Measurements from ENCODE around the gene SVOP.
"Not testable (repeated sequence)": the region's sequence is repeated elsewhere in the genome, so short reads cannot be mapped to it uniquely, and the experiment has no call there.

Gene SVOP

DNA sequence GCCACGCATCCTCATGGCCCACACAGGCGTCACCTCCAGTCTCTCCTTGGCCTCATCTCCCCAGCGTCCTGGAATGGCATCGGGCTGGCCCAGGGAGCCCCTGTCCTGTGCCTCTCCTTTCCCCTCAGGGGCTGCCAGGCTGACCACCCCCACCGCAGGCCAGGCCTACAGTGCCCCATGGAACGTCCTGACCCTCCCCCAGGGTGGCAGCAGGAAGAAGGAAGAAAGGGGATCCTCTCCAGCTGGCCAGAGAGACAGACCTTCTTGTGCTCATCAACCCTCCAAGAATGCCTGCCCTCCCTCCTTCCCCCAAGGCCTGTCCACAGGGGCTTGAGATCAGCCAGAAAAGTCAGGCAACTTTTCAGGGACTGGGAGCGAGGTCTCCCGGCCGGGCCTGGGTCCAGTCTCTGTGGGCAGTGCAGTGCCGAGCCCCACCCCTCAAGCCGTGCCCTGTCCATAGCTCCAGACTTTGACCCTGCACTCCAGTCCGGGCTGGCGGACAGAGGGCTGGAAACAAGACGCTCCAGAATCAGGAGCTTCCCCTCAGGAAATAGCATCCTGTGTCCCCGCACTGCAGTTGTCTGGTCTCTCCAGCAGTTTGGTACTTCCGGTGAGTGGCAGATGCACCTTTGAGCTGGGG is 141.1 kb downstream of the SVOP start, which contains the start of gene DAO:
Gene DAO, plus strand, starts transcription at position 478 of the 640 bp plus-strand sequence. CDS start 4,915 bp downstream, outside the sequence.
- DNase-seq, result no peak

DNA sequence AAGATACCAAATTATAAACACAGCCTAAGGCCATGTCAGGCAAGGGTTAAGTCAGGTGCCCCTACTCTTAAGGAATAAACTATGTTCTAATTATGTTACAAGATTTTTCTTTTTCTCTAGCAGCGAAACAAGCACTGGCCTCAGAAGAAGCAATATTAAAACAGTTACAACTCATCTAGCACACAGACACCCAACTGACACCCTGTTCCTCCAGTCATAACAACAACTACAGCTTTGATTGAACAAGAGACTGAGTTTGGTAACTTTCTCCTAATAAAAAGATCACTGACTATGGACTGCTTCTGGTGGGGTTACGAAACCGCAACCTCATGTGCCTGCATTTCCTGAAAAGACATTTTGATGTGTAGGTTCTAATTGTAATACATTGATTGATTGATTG is 144.3 kb downstream of the SVOP start:
- no peak for DNase-seq

DNA sequence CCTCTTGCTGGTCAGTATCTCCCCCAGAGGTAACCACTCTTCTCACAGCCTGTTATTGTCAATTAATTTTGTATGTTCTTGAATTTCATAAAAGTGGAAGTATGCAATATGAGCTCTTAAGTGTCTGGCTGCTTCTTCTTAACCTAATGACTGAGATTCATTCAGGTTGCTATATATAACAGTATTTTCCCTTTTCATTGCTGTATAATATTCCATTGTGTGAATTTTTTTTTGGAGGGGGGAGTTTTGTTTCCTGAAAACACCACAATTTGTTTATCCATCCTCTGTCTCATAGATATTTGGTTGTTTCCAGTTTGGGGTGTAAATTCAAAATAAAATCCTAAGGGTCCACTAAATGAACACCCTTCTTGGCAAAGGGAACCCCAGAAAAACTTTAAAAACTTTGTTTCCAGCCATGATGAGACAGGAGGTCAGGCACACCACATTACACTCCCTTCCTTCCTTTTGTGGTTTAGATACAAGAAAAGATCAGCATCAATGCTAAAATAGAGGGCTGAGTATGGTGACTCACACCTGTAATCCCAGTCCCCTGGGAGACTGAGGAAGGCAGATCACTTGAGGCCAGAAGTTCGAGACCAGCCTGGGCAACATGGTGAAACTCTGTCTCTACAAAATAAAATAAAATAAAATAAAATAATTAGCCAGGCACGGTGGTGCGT is 145.0 kb downstream of the SVOP start:
- DNase-seq, result no peak

DNA sequence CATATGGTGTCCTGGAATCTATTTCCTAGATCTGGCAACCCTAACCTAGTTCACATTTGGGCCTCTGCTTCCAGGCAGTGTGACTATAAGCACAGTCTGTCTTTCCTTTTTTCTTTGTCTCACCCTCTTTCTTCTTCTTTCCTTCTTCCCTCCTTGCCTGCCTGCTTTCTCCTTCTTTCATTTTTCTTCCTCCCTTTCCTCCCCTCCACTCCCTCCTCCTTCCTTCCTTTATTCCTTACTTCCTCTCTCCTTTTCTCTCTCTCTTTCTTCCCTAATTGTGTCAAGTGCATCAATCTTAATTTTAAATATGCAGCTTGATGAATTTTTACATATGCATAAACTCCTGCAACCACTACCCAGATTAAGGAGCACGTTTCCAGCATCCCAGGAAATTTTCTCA is 145.6 kb downstream of the SVOP start:
- no peak for DNase-seq

DNA sequence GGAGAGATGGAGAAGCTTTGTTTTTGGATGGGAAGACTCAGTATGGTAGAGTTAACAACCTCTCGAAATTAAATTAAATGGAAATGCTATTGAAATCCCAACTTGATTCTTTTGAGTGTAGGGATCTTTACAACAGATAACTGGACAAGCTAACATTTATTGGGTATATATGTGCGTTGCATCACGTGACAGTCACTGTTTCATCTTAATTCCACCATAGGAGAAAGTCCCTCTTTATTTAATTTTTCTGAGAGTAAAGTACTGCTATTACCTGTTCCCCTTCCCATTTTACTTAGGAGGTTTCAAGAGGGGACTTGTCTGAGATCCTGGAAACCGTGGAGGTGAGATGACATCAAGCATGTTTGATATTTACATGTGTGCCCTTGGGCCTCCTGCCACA is 152.1 kb downstream of the SVOP start:
- no peak for DNase-seq

DNA sequence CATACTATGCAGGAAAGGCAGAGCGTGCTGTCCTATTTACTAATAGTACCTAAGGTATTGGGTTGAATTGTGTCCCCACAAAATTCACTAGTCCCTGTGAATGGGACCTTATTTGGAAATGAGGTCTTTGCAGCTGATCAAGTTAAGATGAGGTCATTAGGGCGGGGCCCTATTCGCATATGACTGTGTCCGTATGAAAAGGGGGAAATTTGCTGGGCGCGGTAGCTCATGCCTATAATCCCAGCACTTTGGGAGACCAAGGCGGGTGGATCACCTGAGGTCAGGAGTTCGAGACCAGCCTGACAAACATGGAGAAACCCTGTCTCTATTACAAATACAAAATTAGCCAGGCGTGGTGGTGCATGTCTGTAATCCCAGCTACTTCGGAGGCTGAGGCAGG is 154.8 kb downstream of the SVOP start:
- peak in 1 of 2 donors; percentile 34 for DNase-seq

DNA sequence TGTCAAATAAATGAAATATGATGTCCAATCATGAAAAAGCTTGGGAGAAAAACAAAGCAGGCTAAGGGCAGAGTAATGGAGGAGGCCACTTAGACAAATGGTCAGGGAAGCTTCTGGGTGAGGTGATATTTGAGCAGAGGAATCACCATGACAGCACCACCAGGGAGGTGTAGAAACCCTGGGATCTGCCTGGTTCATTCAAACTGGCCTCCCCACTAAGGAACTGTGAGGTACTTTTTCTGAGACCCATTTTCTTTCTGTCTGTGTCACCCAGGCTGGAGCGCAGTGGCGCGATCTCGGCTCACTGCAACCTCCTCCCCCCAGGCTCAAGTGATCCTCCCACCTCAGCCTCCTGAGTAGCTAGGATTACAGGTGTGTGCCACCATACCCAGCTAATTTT is 155.7 kb downstream of the SVOP start:
- DNase-seq, result no peak

DNA sequence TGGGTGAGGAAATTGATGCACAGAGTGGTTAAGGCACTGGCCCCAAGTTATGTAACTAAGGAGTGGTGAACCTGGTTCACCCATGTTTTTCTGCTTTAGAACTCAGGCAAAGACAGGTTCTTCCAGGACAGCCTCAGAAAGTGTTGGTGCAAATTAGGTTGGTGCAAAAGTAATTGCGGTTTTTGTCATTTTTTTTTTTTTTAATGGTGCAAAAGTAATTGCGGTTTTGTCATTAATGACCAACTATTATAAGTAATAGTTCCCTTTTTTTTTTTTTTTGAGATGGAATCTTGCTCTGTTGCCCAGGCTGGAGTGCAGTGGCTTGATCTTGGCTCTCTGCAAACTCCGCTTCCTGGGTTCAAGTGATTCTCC is 158.3 kb downstream of the SVOP start:
- DNase-seq, result no peak

DNA sequence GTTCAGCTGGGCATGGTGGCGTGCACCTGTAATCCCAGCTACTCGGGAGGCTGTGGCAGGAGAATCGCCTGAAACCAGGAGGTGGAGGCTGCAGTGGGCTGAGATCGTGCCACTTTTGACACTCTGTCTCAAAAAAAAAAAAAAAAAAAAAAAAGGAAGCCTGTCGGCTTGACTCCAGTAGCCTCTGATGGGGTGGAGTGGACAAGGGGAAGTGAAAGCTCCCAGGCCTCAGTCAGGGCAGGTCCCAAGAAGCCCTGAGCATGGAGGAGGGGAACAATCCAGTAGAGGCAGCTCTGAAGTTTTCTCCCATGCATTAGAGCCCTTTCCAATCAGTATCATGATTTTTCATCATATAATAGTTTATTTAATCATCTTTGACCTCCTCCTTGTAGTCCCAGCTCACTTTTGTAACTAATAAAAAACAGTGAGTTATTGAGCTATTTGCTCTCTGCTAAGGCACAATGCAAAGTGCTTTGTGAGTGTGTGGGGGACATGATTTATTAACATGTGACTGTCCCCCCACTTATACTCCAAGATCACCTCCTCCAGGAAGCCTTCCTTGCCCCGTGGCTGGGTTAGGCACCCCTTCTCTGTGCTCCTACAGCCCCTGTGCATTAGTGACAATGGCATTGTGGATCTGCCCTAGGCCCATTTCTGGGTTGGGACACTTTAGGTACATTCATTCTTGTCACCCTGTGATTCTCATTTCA is 158.8 kb downstream of the SVOP start:
- DNase-seq, result peak; percentile 21 to 65

DNA sequence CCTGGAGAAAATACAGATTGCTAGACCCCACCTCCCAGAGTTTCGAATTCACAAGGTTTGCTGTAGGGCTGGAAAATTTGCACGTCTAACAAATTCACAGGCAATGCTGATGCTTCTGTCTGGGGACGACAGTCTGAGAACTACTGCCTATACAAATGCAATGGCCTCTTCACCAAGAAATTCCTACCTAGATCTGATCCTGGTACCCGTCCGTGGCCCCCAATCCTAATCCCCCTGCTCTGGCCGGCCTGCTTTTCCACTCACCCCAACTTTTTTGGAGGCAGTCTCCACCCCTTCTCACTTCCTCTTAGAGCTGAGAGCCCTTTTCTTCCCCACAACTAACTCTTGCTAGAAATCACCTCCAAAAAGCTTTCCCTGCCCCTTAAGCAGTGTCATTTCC is 160.4 kb downstream of the SVOP start:
- DNase-seq, result no peak

DNA sequence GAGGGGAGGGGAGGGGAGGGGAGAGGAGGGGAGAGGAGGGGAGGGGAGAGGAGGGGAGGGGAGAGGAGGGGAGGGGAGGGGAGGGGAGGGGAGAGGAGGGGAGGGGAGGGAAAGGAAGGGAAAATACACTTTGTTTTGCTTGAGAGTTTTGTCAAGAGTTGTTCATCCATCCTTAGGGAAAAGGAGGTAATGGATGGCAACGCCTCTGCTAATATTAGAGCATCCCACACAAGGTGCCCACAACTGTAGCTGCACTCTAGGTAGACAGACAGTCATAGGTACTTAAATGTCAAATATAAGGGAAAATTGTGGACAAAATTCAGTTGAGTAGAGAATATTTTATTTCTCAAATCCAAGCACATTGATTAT is 161.0 kb downstream of the SVOP start:
- no peak for DNase-seq

DNA sequence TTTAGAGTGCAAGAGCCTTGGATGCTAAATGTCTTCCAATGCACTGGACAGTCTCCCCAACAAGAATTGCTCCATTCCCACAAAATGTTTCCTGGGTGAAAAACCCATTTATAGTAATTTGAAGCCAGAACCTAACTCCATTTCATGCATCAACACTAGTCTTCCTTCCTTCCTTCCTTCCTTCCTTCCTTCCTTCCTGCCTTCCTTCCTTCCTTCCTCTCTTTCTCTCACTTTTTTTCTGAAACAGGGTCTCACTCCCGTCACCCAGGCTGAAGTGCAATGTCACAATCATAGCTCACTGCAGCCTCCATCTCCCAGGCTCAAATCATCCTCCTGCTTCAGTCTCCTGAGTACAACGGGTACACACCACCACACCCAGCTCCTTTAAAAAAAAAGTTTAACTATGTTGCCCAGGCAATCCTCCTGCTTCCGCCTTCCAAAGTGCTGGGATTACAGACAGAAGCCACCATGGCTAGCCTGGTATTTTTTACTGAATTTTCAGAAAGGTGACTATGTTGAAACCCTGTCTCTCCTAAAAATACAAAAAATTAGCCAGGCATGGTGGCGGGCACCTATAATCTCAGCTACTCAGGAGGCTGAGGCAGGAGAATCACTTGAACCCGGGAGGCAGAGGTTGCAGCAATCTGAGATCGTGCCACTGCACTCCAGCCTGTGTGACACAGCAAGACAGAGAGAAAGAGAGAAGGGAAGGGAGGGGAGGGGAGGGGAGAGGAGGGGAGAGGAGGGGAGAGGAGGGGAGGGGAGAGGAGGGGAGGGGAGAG is 161.5 kb downstream of the SVOP start:
- not testable (repeated sequence) for DNase-seq

DNA sequence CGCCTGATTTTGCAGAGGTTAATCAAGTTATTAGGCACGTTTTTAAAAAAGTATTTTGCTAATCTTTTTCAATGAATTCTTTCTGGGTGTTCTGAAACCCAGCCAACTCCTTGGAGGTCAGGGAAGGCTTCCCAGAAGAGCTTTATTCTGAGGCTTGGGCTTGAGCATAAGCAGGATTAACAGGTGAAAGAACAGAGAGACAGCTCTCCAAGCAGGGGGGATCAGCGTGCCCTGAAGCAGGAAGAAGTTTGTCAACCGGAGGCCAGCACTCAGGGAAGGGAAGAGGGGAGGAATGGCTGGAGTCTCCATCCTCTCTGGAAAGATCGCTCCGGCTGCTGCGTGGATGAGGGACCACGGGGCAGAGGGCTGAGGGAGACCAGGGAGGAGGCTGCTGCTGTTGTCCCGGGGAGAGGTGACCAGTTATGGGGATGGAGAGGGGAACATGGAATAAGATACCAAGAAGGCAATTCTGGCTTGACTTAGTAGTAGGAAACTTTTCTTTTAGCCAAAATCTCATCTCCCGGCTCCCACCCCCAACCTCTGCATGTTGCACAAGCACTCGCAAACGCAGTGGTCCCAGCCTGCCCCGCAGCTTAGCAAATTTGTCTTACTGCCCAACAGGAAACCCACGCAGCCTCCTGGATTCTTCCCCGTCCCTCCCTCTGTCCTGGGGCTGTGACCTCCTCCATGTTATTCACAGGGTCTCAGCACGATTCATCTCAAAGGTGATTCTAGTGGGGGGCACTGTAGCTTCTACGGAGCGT is 162.4 kb downstream of the SVOP start:
- no peak for DNase-seq
